GM12875 (cell line): ENCODE measurements around the gene CACNA1C.

ENCODE experiments used
- H3K4me3 ChIP-seq: one replicate; pipeline ENCODE4 v1.5.1; 2011; ENCODE audit warnings: low read depth, low read length, control low read depth
- TF ChIP-seq, protein P1 (sequence below): IDR thresholded peaks from 2 replicates; pipeline ENCODE4 v1.5.1; 2011; ENCODE audit warnings: low read depth, mild to moderate bottlenecking, control low read depth, inconsistent platforms, low read length, moderate library complexity, borderline replicate concordance; ENCODE audit not compliant: insufficient read depth

Gene CACNA1C

DNA sequence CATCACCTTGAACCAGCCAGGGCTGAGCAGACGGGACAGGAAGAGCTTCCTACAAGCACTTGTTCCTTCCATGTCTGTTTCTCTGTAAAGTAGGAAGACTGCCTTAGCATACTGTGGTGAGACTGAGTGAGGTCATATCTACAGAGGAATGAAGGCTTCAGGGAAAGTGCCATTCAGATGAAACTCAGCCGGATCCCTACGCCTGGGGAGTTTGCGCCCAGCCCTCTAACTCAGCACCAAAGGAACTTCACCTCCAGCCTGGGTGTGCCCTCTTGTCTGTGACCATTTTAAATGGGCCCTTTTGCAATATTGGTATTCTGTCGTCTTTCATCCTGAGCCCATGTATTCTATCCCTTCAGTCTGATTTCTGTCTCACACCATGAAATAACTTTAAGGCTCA lies 566.3 kb downstream of the CACNA1C start:
- no peak overlapping the region for H3K4me3 ChIP-seq
- TF ChIP-seq, protein P1, sequence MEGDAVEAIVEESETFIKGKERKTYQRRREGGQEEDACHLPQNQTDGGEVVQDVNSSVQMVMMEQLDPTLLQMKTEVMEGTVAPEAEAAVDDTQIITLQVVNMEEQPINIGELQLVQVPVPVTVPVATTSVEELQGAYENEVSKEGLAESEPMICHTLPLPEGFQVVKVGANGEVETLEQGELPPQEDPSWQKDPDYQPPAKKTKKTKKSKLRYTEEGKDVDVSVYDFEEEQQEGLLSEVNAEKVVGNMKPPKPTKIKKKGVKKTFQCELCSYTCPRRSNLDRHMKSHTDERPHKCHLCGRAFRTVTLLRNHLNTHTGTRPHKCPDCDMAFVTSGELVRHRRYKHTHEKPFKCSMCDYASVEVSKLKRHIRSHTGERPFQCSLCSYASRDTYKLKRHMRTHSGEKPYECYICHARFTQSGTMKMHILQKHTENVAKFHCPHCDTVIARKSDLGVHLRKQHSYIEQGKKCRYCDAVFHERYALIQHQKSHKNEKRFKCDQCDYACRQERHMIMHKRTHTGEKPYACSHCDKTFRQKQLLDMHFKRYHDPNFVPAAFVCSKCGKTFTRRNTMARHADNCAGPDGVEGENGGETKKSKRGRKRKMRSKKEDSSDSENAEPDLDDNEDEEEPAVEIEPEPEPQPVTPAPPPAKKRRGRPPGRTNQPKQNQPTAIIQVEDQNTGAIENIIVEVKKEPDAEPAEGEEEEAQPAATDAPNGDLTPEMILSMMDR: no peak

DNA sequence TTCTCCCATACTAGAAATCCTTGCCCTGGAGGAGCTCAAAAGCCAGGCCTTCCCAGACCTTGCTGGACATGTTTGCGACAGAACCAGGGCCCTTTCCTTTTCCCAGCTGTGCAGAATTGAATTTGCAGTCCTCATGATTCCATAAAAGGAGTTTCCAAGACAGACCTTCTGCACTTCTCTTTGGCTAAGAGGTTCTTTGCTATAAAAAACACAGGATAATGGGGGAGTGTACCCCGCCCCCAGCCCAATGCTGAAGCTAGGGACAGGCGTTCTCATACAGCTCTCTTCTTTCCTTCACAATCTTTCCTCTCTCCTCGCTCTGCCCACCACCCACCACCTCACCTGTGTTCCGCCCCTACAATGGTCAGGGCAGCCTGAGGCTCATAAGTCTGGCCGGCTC lies 569.7 kb downstream of the CACNA1C start:
- H3K4me3 ChIP-seq: no peak overlapping the region
- TF ChIP-seq, protein P1: no peak

DNA sequence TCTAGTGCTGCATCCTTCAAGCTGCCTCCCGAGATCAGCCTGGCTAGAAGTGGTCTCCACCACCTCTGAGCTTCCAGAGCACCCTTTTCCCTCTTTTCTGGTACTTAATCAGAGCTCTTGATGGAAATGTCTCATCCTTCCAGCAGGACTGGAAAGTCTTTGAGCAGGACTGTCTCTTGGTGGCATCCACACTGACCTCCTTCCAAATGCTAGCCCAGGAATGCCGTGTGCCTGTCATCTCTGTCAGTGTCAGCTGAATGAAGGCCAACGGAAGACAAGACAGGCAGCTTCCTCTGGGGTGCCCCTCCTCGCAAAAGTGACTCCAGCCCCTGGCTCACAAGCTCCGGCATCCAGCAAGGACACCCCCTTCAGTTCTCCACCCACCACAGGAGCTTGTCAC lies 570.7 kb downstream of the CACNA1C start:
- TF ChIP-seq, protein P1: no peak
- H3K4me3 ChIP-seq: no peak overlapping the region

DNA sequence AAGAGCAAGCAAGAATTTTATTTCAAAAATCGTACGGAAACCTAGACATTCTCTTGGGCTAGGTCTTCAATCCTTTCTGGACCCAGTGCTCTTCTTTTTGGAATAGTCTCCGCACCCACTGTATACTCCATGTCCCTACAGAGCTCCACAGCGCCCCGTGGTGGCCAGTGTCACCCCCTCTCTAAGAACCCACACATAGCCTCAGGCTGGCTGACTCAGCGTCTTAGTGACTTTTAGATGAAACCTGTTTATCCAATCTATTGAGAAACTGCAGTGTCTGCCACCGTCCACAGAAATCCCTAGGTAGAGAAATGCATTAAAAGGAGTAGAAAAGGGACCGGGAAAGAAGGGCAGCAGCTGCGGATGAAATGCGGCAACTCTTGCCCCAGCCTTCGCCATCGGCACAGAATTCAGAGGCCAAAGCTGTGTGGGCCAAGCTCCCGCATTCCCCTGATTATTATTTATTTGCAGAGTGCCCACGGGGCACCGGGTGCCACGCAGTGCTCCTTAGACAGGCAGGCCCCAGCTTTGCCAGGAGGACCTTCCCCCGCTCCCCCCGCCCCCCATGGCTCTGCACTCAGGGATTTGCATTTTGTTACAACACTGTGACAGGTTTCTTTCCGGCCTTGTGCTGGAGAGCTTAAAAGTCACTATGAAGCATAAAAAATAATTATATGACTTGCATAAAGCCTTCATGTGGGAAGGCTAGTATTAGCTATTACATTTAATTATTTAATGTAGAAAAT lies 571.9 kb downstream of the CACNA1C start:
- TF ChIP-seq, protein P1: no peak

DNA sequence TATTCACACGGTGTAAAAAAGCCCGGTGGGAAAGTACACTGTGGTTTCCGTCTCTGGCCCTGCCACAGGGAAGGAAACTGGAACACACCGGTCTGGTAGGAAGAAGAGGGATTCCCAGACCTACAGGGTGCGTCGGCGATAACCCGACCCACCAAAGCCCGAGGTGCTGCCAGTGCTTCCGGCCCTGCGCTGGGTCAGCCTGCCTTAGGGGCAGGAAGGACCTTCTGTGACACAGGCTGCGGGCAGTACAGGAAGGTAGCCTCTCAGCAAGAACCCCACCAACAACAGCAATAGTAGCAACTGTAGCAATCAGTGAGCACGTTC lies 572.5 kb downstream of the CACNA1C start:
- TF ChIP-seq, protein P1: no peak
- H3K4me3 ChIP-seq: no peak overlapping the region

More for the DNA sequence above, 571.9 kb downstream of the CACNA1C start:
- H3K4me3 ChIP-seq: no peak overlapping the region

DNA sequence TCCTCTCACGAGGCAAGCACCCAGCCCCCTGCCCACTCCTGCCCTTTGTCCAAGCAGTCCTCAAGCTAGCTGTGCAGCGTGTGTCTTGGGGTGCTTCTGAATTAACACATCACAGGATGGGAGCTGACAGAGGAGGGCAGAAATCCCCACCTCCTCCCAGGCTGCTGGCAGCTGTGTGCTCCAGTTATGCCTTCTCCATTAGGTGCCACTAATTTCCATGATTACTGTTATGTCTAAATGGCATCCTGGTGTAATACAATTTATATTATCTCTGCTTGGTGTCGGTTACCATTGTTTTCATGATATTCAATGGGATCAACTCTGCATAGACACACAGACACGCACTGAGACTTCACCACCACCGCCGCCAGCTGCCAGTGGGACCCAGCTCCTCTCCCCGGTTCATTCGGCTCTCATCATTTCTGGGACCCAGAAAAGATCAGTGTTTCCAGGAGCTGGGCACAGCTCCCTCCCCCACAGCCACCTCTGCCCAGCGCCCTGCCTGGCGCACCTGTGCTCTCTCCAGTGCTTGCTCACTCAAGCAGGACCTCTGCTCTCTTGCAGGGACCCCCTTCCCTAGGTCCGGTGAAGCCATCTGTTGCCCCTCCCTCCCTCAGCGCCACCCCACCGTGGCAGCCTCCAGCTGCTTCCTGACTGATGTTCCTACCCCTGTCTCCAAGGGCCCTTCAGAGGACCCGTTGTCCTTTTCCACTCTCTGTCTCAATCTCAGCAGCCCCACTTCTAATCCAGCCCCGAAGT lies 574.5 kb downstream of the CACNA1C start:
- TF ChIP-seq, protein P1: no peak

DNA sequence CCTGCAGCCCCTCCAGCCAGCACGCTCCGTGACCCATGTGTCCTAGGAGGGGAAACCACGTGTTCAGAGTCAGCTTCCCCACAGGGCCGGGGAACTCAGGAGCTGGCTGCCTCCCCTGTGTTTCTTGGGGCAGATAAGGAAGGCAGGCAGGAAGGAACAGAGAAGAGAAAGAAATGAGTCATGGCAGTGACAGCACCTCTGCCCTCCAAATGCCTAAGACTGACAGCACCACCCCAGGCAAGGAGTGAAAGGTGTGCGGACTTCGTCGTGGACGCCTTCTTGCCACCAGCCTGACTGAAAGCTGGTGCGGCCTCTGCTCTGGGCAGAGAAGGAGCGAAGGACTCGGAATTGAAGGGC lies 575.0 kb downstream of the CACNA1C start:
- TF ChIP-seq, protein P1: no peak
- no peak overlapping the region for H3K4me3 ChIP-seq

More for the DNA sequence above, 574.5 kb downstream of the CACNA1C start:
- no peak overlapping the region for H3K4me3 ChIP-seq
